Parathyroid adenoma (tissue), 2 donors: ENCODE results near the gene MMP7.

Source experiments
- H2AFZ ChIP-seq: fragments of 300-600 bp; sonication (generic); one replicate; pipeline ENCODE4 v1.7.0; 2017; ENCODE audit warnings: antibody characterized with exemption, mild to moderate bottlenecking
- H3K27ac ChIP-seq: fragments of 300-600 bp; sonication (generic); one replicate; pipeline ENCODE4 v1.7.0; 2017
- H3K27me3 ChIP-seq: fragments of 300-600 bp; sonication (generic); one replicate; pipeline ENCODE4 v1.7.0; 2017; ENCODE audit warnings: low read length; ENCODE audit not compliant: control insufficient read depth, insufficient read depth
- H3K36me3 ChIP-seq: fragments of 300-600 bp; sonication (generic); one replicate; pipeline ENCODE4 v1.7.0; 2017; ENCODE audit warnings: low read length; ENCODE audit not compliant: control insufficient read depth, insufficient read depth
- H3K4me1 ChIP-seq: fragments of 300-600 bp; sonication (generic); one replicate; pipeline ENCODE4 v1.7.0; 2017; ENCODE audit warnings: control low read depth
- H3K4me2 ChIP-seq: fragments of 300-600 bp; sonication (generic); one replicate; pipeline ENCODE4 v1.7.0; 2017; ENCODE audit warnings: low read length
- H3K4me3 ChIP-seq: fragments of 300-600 bp; sonication (generic); one replicate; pipeline ENCODE4 v1.7.0; 2017; ENCODE audit warnings: low read depth, low read length
- H3K79me2 ChIP-seq: fragments of 300-600 bp; sonication (generic); one replicate; pipeline ENCODE4 v1.7.0; 2017; ENCODE audit warnings: control low read depth
- H3K9ac ChIP-seq: fragments of 300-600 bp; sonication (generic); one replicate; pipeline ENCODE4 v1.7.0; 2017; ENCODE audit warnings: mild to moderate bottlenecking
- H3K9me3 ChIP-seq: fragments of 300-600 bp; sonication (generic); one replicate; pipeline ENCODE4 v1.7.0; 2017; ENCODE audit warnings: low read length; ENCODE audit not compliant: control insufficient read depth
- CTCF ChIP-seq: fragments of 300-600 bp; sonication (generic); IDR thresholded peaks from one replicate; pipeline ENCODE4 v1.7.0; 2017; ENCODE audit warnings: antibody characterized with exemption, mild to moderate bottlenecking
- donor health status: primary hyperparathyroidism.

Gene MMP7

GRCh38 chr11:102489186-102490145 lies 41.1 kb downstream of the MMP7 start:
- Histone ChIP-seq H3K4me1 (no peaks in the 10 kb centered on the region), H3K27ac (no peak overlapping the region), H3K27me3 (no peaks in the 10 kb centered on the region), H3K79me2 (no peaks in the 10 kb centered on the region), H3K9ac (no peak overlapping the region), H3K4me3 (no peak overlapping the region), H3K36me3 (no peaks in the 10 kb centered on the region), H2AFZ (no peak overlapping the region), H3K9me3 (no peaks in the 10 kb centered on the region), H3K4me2 (no peak overlapping the region)
- no peak for TF ChIP-seq CTCF

GRCh38 chr11:102488208-102488607 lies 42.3 kb downstream of the MMP7 start:
- Histone ChIP-seq H3K27ac (no peak overlapping the region), H2AFZ (no peak overlapping the region), H3K79me2 (no peaks in the 10 kb centered on the region), H3K9ac (no peak overlapping the region), H3K4me1 (no peaks in the 10 kb centered on the region), H3K4me3 (no peak overlapping the region), H3K36me3 (no peaks in the 10 kb centered on the region), H3K4me2 (no peak overlapping the region), H3K9me3 (no peaks in the 10 kb centered on the region), H3K27me3 (no peaks in the 10 kb centered on the region)
- no peak for TF ChIP-seq CTCF

DNA sequence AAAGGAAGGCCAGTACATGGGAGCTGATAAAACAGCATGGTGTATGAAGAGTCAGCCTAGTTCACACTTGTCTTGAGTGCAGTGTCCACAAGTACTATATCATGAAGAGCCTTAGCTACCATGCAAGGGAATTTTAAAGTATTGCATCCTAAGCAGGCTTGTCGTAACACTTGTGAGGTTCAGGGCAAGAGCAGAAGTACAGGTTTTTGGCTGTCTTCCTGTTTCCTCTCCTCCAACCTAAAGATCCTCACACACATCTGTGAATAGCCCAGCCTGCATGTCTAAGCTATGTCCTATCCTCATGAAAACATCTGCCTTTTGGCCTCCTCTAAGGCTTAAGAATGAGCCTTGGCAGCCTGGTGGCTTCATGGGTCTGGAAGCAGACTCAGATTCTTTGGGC lies 43.3 kb downstream of the MMP7 start:
- Histone ChIP-seq H3K27ac (no peak overlapping the region), H2AFZ (no peak overlapping the region), H3K36me3 (no peaks in the 10 kb centered on the region), H3K79me2 (no peaks in the 10 kb centered on the region), H3K4me2 (no peak overlapping the region), H3K27me3 (no peaks in the 10 kb centered on the region), H3K4me1 (no peaks in the 10 kb centered on the region), H3K9ac (no peak overlapping the region), H3K4me3 (no peak overlapping the region), H3K9me3 (no peaks in the 10 kb centered on the region)
- no peak for TF ChIP-seq CTCF

- no peak for TF ChIP-seq CTCF
- no peak overlapping the region for H3K4me2 ChIP-seq
These were observed 44.0 kb downstream of the MMP7 start for GRCh38 chr11:102486584-102486983.

More at GRCh38 chr11:102486584-102486983, 44.0 kb downstream of the MMP7 start:
- H3K27ac ChIP-seq: no peak overlapping the region
- no peaks in the 10 kb centered on the region for H3K79me2 ChIP-seq
- H3K36me3 ChIP-seq: no peaks in the 10 kb centered on the region
- H3K4me3 ChIP-seq: no peak overlapping the region
- H2AFZ ChIP-seq: no peak overlapping the region
- no peak overlapping the region for H3K9ac ChIP-seq
- no peaks in the 10 kb centered on the region for H3K4me1 ChIP-seq
- no peaks in the 10 kb centered on the region for H3K9me3 ChIP-seq
- no peaks in the 10 kb centered on the region for H3K27me3 ChIP-seq
